GM10847 (cell line): ENCODE data around the gene UNC50.
A peak's percentile ranks its signal among the peaks of the same experiment; 100 is the strongest.

Source experiments
- POLR2A ChIP-seq: IDR thresholded peaks from 2 replicates; pipeline ENCODE4 v1.6.1; 2011; ENCODE audit not compliant: insufficient read length; ENCODE audit errors: extremely low read depth

UNC50 gene, protein sequence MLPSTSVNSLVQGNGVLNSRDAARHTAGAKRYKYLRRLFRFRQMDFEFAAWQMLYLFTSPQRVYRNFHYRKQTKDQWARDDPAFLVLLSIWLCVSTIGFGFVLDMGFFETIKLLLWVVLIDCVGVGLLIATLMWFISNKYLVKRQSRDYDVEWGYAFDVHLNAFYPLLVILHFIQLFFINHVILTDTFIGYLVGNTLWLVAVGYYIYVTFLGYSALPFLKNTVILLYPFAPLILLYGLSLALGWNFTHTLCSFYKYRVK

DNA sequence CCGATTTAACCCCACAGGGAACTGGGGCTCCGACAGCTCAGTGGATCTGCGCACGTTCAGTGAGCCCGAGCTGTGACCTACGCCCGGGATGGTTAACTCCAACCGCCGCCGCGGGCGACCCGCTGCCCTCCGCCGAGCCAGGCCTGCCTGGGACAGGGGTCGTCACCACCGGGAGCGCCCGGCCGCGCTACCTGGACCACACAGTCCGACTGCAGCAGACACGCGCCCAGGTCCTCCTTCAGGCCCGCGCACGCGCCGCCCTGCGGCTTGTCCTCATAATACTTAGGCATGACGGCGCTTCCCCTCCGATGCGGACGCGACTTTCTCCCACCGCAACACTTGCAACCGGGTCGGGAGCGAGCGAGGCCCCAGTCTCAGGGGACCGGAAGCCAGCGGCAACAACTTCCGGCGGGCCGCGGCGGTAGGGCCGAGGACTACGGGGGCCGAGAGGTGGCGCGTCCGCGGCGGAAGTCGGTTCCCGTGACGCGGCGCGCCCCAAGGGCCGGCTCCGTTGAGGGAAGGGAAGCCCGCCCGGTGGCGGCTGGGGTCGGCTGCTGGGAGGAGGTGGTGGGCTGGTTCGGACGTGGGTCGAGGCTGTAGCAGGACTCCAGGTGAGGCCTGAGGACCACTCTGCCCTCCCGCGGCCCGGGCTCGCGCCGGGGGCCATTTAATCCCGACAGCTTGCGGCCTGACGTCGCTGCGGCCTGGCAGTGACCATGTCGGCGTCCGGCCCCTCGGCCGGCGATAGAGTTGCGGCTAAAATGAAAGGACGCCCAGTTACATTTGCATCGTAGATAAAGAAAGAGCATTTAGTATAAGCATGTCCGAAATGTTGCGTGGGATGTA is at the start of gene UNC50, which contains the start of gene COA5:
UNC50 (plus strand) TSS at position 474 of the 846 bp plus-strand sequence. CDS start 1,171 bp downstream, outside the sequence.
COA5 (minus strand) TSS at position 397 of the 846 bp plus-strand sequence; CDS start at position 290, 107 bp downstream.
- peak; percentile 92 for TF ChIP-seq POLR2A

DNA sequence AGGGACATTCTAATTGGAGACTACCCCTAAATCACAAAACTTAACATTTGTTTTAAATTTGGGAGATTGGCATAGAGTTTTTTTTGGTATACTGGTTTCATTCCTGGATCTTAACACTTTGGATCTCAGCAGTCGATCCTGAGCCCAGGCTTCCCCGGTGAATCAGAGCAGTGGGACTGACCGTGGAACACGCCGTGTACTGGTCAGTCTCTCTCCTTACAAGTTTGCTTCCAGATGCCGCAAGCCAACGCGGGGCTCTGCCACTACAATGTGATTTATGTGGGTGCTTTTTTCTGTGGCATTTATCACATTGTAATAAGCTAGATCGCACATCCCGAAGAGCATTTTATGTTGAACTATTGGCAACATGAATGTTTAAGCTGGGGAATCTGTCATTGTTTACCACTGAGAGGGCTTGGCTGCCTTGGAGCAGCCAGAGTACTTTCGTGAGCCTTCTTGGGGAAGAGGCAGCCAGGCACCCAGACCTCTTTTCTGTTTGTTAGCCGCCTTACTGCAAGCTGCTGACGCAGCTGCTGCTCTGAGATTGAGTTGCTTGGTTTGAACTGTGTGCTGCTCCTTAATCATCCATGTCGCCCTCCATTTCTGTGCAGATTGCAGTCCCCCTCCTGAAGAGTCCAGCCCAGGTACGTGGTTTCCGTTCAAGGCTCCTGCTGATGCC is 49.4 kb upstream of the UNC50 start:
- TF ChIP-seq POLR2A: no peak

DNA sequence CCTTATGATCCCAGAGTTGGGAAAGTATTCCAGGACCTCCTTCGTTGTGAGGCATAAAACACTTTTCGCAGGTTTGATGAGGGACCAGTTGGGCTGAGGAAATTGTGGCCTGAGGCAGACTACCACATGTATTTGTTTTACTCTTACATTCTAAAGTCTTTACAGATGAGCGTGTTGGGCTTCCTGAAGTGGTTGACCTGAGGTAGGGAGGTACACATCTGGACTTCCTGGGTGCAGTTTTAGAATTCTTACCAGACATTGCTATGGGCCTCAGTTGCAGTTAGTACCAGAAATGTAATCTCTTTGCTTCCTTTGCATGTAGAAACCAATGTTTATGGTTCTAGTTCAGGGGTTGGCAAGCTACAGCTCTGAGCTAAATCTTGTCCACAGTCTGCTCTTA is 48.8 kb upstream of the UNC50 start:
- TF ChIP-seq POLR2A: no peak

DNA sequence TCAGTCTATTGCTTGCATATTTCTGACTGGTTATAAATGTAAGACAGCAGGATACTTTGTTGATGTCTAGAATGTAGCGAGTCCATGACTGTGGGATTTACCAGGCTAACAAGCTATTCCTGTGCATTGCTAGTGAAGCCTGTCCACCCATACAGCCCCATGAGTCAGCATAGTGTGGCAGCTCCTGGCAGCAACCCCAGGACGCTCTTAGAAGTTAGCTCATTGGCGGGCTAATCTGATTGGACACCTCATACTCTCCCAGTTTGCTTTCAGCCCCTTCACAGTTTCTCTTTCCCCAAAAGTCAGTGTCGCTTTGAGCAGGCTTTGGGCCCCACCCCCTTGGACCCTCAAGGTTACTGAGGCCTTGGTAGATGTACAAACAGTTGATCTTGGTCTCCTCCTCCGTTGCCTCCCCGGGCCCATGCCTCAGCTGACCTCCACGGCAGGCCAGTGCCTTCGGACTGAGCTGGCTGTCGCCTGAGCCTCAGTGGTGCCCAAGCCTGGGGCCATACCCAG is 48.1 kb upstream of the UNC50 start:
- no peak for TF ChIP-seq POLR2A

DNA sequence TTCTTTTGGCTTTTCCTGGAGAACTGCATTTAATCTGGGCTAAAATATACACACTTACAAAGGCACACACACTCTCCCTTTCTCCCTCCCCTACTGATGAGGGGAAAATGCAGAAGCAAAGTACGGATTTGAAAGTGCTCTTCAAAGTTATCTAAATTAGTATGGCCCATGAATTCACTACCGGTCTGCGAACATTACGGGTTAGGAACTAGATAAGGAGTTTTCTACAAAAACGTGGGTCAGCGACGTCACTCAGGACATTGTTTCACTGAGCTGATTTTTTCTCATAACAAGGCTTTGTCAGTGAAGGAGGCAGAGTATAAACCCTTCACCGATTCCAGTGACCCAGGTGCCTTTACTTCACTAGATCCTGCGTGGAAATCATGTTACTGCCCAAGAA is 47.4 kb upstream of the UNC50 start:
- TF ChIP-seq POLR2A: no peak

DNA sequence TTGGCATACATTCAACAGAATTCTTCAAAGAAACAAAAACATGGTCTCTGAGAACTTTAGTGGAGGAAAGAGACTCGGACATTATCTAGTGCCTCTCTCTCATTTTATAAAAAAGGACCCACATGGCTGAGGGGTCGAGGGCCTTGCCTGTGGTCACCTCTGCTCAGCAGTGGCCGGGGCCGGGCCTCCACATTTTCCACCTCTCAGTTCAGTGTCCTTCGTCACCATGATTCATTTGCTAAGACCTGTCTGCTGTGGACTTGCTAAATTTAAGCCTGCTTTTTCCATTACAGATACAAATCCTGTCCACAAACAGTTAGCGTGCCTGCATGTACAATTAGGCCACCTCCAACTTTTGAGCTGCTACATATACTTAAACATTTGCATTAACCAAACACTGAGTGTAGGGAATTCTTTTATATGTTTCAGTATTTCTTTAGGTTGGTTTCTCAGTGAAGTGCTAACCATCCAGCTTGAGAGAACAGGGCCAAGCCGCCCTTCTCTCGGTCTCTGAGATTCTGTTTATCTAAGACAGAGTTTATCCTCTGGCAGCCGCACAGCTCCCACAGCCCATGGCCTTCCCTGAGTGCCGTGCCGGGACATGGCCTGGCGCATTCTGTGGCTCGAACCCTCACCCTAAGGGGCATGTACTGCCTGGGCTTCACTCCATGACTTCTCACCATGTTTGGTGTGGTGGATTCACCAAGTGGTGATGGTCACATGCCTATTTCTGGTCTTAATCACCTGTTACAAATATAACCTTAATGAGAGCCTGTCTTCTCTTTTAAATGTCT is 46.3 kb upstream of the UNC50 start:
- no peak for TF ChIP-seq POLR2A

DNA sequence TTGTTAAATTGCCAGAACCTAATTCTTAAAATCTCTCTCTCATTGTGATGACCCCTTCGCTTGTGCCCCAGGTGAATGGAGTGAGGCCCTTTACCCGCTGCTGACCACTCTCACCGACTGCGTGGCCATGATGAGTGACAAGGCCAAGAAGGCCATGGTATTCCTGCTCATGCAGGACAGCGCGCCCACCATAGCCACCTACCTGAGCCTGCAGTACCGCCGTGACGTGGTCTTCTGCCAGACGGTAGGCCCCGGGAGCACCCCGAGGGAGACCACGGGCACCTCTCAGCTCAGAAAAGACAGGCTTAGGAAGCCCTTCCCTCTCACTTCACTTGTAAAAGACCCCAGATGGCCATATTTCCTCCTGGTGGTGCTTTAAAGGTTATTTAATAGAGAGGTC is 45.0 kb upstream of the UNC50 start:
- no peak for TF ChIP-seq POLR2A

DNA sequence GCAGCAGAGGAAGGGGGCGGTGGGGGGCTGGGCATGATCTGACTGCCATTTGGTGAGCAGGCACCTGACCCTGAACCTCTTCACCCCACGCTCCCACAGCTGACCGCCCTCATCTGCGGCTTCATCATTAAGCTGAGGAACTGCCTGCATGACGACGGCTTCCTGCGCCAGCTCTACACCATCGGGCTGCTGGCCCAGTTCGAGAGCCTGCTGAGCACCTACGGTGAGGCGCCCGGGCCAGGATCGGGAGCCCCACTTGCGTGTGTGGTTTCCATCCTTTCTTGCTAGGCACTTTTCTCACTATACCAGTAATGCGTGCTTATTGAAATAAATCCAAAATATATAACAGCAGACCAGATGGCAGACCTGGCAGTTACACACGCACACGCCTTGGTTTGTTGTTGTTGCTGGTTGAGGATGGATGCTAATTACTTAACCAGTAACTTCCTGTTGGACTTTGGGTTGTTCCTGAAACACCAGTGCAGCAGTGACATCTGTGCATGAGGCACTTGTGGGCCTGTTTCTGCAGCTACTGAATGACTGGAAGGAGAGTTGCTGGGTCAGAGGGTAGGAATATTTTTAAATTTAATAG is 43.8 kb upstream of the UNC50 start:
- no peak for TF ChIP-seq POLR2A

DNA sequence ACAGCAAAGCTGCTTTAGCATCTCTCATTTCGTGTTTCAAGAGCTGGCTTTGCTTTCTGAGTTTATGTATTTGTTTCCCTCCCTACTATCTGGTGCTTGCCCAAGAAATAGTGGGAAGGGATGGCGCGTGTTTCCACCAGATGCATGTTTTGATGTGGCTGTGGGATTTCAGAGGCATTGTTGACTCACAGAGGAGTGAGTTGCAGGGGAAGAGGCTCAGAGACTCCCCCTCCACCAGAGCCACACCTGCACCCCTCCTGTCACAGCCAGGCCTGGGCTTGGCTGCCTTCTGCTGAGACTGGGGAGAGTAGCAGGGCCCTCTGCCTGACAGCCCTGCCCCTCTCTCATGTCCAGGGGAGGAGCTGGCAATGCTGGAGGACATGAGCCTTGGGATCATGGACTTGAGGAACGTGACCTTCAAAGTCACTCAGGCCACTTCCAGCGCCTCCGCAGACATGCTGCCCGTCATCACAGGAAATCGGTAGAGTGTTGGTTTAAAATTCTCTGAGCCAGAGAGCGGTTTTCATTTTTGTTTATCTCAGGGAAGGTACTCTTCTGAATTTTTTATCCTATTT is 43.0 kb upstream of the UNC50 start:
- no peak for TF ChIP-seq POLR2A

DNA sequence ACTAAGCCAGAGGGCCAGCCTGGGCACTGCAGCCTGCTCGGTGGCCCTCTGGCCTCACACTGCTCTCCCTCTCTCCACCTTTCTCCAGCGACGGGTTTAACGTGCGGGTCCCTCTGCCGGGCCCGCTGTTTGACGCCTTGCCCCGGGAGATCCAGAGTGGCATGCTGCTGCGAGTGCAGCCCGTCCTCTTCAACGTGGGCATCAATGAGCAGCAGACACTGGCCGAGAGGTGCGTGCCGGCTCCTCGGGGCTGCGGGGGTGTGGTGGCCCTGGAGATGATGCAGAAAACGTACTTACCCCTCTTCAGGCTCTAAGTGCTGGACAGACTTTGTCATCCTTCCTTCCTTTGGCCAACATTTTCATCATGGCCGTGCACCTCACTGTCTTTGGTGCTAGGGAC is 42.4 kb upstream of the UNC50 start:
- no peak for TF ChIP-seq POLR2A

DNA sequence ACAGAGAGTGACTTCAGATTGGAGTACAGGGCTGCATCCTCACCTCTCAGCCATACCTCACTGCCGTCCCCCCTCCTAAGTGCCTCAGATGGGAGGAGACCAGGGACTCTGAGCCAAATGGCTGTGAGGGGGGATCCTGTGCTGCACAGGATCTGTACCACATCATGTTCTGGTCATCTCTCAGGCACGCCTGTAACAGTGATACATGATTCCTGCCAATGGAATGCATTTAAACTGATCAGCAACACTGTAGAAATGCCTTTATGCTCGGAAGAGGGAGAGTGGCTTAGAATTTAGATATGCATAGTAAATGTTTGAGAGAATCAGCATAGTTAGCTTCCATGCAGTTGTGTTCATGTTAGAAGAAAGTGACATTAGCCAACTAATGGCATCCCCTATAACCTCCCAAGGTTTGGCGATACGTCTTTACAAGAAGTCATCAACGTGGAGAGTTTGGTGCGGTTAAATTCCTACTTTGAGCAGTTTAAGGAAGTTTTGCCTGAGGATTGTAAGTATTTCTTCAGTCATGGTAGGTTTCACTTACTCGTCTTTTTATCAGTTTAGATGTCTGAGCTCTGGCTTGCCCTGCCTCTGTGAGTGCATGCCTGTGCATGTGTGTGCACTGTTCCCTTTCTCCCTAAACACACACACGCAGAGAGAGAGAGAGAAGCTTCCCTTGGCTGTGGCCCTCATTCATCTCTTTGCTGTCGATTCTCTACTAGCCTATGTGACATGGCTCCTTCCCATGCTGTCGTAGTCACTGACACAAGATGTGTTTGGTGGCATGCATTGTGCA is 40.0 kb upstream of the UNC50 start:
- no peak for TF ChIP-seq POLR2A

DNA sequence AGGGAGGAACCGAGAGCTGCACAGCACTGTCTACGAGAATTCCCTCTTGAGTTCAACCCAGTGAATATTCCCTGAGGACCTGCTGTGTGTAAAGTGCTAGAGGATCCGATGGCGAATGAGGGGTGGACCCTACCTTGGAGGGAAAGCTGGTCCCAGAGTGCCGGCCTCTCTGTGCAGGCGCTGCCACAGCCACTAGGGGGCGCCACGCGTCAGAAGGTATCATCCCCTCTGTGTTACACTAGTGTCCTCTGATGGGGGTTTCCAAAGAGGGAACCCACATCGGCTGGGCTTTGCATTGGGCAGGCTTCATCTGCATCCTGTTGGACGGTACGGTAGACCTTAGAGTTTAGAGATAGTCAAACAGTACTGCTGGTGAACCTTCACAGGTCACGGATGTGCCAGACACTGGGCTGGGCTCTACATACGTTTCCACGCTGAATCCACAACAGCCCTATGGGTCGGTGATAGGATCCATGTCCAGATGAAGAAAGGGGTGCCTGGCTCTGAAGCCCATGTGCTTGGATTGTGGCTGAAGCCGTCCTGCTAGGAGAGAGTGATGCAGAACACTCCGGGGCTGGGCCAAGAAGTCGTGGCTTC is 39.1 kb upstream of the UNC50 start:
- TF ChIP-seq POLR2A: no peak

DNA sequence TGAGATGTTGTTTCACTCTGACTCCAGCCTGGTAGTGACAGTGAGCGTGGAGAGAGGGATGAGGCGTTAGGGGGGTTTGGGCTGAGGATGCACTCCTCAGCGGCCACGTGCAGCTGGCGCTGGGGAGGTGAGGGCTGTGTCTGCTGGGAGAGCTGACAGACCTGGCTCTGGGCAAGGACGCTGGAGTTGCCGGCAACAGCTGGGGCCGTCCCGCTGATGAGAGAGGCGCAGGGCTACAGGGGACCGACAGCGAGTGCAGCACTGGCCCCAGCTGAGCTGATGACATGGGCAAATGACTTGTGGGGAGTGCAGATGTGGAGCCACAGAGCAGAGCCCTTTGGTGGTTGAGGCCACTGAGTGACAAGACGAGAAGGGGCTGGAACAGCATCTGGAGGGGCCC is 38.5 kb upstream of the UNC50 start:
- no peak for TF ChIP-seq POLR2A
